ENCODE data around the gene PTPRK. TPM values are rescaled to one million over a fixed set of nuclear protein-coding genes. Genes with fewer than 3 reads are reported as not detected.

PTPRK gene
- total and polyA plus RNA-seq, 2 experiments from 2014 or later = 26.9 to 56.4 TPM

GRCh38 chr6:128202169-128202765, 318.1 kb downstream of the PTPRK start:
- H3K36me3 Mint-ChIP-seq (ENCODE audit: low read depth) = no peaks in the 10 kb centered on the region
- no peaks in the 10 kb centered on the region for H3K36me3 ChIP-seq (ENCODE audit: insufficient read depth)
- H3K4me2 ChIP-seq = no peak overlapping the region
- no peak overlapping the region for H2AFZ ChIP-seq
- peaks cover 24% of the 10 kb centered on the region for H3K4me1 Mint-ChIP-seq
- H3K27ac Mint-ChIP-seq = peak overlapping the region; percentile 10; the same call in 1 of the 2 replicates
- TF ChIP-seq ZNF114 (CRISPR knock-in tag; IDR thresholded peaks at IDR 0.05) (no peak), JUNB (IDR thresholded peaks at IDR 0.05; ENCODE audit: unreplicated experiment) (no peak), ETS1 (IDR thresholded peaks at IDR 0.05) (no peak), CREB1 (CRISPR knock-in tag; IDR thresholded peaks at IDR 0.05; ENCODE audit: low read depth) (no peak), STAT1 (IDR thresholded peaks at IDR 0.05; ENCODE audit: unreplicated experiment) (no peak), ZNF331 (CRISPR knock-in tag; IDR thresholded peaks at IDR 0.05; ENCODE audit: low read depth) (no peak), EZH2 (IDR thresholded peaks at IDR 0.05; ENCODE audit: low read depth, unreplicated experiment) (no peak), NANOG (IDR thresholded peaks at IDR 0.05; ENCODE audit: borderline replicate concordance) (no peak), ZNF462 (CRISPR knock-in tag; IDR thresholded peaks at IDR 0.05) (no peak), POLR2AphosphoS5 (IDR thresholded peaks at IDR 0.05; ENCODE audit: low read depth) (no peak), EZH2phosphoT487 (IDR thresholded peaks at IDR 0.05; ENCODE audit: unreplicated experiment) (no peak), REST (IDR thresholded peaks at IDR 0.05; ENCODE audit: unreplicated experiment) (no peak), CTCF (conservative IDR thresholded peaks at IDR 0.05; ENCODE audit: low read depth in 2 of 2) (no peak)
- H3K9me3 Mint-ChIP-seq = no peaks in the 10 kb centered on the region
- H3K79me2 ChIP-seq (replicated peaks; ENCODE audit: insufficient read depth) = peaks cover 17% of the 10 kb centered on the region
- no peak overlapping the region for H3K27ac ChIP-seq (ENCODE audit: low read depth)
- ATAC-seq (peak; percentile 47; the same call in 2 of the 3 replicates), DNase-seq (ENCODE audit: low spot score) (no peak)
- no peak overlapping the region for H3K4me3 Mint-ChIP-seq
- H3K4me3 ChIP-seq = no peak overlapping the region
- H3K9me2 ChIP-seq (ENCODE audit: insufficient read depth) = peaks cover 6% of the 10 kb centered on the region; the same call in 1 of the 2 replicates
- no peaks in the 10 kb centered on the region for H3K27me3 Mint-ChIP-seq (ENCODE audit: insufficient read depth, low read depth, poor library complexity)
- H3K4me1 ChIP-seq (ENCODE audit: insufficient read depth) = peaks cover 18% of the 10 kb centered on the region
- H3F3A ChIP-seq (replicated peaks; ENCODE audit: low read depth) = no peaks in the 10 kb centered on the region
- H4K20me1 ChIP-seq (replicated peaks; ENCODE audit: insufficient read depth) = no peaks in the 10 kb centered on the region
- no peaks in the 10 kb centered on the region for H3K27me3 ChIP-seq (ENCODE audit: insufficient read depth)
